ENCODE results near the gene GPT2.

Gene GPT2

DNA sequence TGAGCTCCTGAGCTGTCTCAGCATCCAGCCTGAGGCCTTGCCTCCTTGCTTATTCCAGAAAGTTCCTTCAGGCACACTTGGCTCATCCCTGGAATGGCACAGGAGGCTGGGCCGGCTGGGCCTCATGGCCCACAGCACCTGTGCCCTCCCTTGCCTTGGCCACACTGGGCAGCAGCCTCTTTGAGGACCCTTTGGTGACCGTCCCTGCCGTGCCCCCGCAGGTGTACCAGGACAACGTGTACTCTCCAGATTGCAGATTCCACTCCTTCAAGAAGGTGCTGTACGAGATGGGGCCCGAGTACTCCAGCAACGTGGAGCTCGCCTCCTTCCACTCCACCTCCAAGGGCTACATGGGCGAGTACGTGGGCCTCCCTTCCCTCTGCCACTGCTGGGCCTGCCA, 34.2 kb downstream of the GPT2 start:
- Histone ChIP-seq H3K36me3 (ENCODE audit: insufficient read depth, low read depth, low read length) (peaks cover 96% of the 10 kb centered on the region), H3K4me1 (ENCODE audit: insufficient read depth, low read length) (no peaks in the 10 kb centered on the region), H3K9ac (ENCODE audit: low read depth, low read length) (no peak overlapping the region), H3K9me3 (ENCODE audit: insufficient read depth, low read depth, low read length) (no peaks in the 10 kb centered on the region), H3K27me3 (ENCODE audit: insufficient read depth, low read length) (no peaks in the 10 kb centered on the region), H3K27ac (ENCODE audit: low read length) (no peak overlapping the region), H3K4me3 (ENCODE audit: low read length) (no peak overlapping the region)

DNA sequence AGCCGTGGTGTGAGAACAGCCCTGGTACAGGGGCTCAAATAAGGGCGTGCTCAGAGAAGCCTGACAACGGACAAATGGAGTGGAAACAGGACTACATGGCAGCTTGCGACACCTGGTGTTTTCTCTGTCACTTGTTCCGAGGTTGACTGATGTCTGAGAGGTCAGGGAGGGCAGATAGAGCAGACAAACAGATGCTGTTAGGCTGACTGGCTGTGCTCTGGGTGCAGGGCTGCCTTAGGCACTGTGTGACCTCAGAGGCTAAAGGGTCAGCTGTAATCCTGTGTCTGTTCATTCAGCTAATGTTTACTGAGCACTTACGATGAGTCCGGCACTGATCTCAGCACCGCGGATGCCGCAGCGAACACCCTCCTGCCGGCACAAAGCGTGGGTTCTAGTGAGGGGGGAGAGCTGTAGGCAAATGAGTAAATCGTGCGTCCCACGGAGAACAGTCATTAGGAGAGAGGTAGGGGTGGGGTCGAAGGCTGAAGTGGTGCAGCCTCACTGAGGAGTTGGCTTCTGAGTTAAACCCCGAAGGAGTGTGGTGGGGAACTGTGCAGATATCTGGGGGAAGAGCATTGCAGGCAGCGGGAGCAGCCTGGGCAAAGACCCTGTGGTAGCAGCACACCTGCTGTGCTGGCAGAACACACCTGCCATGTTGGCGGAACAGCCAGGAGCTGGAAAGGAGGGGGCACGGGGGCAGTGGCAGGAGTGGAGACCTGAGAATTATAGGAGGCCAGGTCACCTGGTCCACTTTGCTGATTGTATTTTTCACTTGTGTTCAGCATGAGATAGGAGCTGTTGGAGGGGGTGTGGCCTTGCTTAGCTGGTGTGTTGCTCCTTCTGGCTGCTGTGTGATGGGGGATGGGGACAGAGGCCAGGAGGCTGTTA, 35.0 kb downstream of the GPT2 start:
- Histone ChIP-seq H3K4me1 (ENCODE audit: insufficient read depth, low read length) (no peaks in the 10 kb centered on the region), H3K27ac (ENCODE audit: low read length) (no peak overlapping the region), H3K4me3 (ENCODE audit: low read length) (no peak overlapping the region), H3K27me3 (ENCODE audit: insufficient read depth, low read length) (no peaks in the 10 kb centered on the region), H3K36me3 (ENCODE audit: insufficient read depth, low read depth, low read length) (peaks cover 96% of the 10 kb centered on the region), H3K9ac (ENCODE audit: low read depth, low read length) (no peak overlapping the region; the same call in 1 of the 2 replicates), H3K9me3 (ENCODE audit: insufficient read depth, low read depth, low read length) (no peaks in the 10 kb centered on the region)

DNA sequence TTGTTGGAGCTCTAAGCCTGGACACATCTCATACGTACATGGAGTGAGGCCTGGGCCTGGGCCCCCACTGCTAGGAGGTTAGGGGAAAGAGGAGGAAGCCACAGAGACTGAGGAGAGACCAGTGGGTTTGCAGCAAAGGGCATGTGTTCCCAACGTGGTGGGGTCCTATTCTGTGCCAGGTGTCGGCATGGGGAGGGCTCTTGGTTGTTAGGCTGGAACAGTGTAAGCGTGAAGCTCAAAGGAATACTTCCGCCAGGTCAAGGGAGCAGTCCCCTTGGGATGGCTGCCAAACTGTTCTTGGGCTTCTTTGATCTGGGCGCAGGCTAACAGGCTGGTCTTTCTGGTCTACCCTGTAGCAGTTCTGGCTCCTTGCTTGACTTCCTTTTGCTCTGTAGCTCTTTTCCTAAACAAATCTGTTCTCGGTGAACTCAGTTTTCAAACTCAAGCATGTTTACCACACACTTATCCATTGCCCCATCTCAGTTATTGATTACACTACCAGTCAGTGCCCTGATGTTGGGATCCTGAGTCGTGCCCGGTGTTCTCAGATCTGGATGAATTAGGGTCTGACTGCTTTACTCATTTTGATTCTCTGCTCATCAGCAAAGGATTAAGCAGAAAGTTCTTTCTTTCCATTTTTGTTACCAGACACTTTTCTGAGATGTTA, 36.4 kb downstream of the GPT2 start:
- H3K27me3 ChIP-seq (ENCODE audit: insufficient read depth, low read length), result no peaks in the 10 kb centered on the region
- H3K4me3 ChIP-seq (ENCODE audit: low read length), result no peak overlapping the region
- no peak overlapping the region for H3K9ac ChIP-seq (ENCODE audit: low read depth, low read length)
- H3K36me3 ChIP-seq (ENCODE audit: insufficient read depth, low read depth, low read length), result peaks cover 94% of the 10 kb centered on the region
- no peaks in the 10 kb centered on the region for H3K9me3 ChIP-seq (ENCODE audit: insufficient read depth, low read depth, low read length)
- H3K27ac ChIP-seq (ENCODE audit: low read length), result no peak overlapping the region
- no peaks in the 10 kb centered on the region for H3K4me1 ChIP-seq (ENCODE audit: insufficient read depth, low read length)

DNA sequence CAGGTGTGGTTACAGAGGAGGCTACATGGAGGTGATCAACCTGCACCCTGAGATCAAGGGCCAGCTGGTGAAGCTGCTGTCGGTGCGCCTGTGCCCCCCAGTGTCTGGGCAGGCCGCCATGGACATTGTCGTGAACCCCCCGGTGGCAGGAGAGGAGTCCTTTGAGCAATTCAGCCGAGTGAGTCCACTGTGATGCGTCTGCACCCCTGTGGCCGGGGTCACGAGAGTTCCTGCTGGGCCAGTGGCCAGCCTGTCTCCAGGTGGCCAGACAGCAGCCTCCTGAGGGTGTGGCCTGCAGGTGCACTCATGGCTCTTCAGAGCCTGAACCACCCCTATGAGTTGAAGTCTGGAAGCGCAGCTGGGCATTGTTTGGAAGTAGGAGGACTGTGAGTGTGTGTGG, 38.1 kb downstream of the GPT2 start:
- Histone ChIP-seq H3K4me1 (ENCODE audit: insufficient read depth, low read length) (no peaks in the 10 kb centered on the region), H3K27me3 (ENCODE audit: insufficient read depth, low read length) (no peaks in the 10 kb centered on the region), H3K36me3 (ENCODE audit: insufficient read depth, low read depth, low read length) (peaks cover 93% of the 10 kb centered on the region), H3K9ac (ENCODE audit: low read depth, low read length) (no peak overlapping the region), H3K9me3 (ENCODE audit: insufficient read depth, low read depth, low read length) (no peaks in the 10 kb centered on the region), H3K4me3 (ENCODE audit: low read length) (no peak overlapping the region), H3K27ac (ENCODE audit: low read length) (no peak overlapping the region)

DNA sequence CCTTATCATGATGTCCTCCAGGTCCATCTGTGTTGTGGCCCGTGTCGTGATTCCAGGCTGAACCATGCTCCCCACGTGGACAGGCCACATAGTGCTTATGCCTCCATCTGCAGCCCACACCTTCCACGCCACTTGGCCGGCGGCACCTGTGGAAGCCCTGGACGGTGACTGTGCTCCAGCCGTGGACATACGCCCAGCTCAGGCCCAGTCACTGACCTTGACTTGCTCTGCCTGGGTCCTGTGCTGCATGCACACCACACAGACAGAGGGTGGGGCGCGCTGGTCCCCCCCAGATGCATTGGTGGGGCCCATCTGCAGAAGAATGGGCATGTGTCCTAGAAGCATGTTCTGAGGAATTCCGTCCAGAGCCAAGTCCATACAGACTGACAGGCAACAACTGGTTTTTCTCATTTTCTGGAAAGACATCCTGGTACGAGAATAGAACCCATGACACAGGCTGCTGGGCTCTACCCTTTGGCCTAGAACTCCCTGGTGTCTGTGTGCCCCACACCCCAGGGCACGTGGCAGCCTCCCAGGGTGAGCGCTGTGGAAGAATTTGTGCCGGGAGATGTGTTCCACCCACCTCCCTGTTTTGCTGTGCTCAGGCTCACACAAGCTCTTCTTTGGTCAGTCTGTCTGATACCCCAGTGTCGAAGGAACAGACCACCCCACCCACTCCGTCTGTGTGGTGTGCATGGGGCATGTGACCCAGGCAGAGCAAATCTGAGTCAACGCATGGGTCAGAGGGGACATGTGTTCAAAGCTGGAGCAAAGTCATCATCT, 39.5 kb downstream of the GPT2 start:
- Histone ChIP-seq H3K27ac (ENCODE audit: low read length) (no peak overlapping the region), H3K27me3 (ENCODE audit: insufficient read depth, low read length) (no peaks in the 10 kb centered on the region), H3K4me1 (ENCODE audit: insufficient read depth, low read length) (no peaks in the 10 kb centered on the region), H3K9ac (ENCODE audit: low read depth, low read length) (no peak overlapping the region), H3K4me3 (ENCODE audit: low read length) (no peak overlapping the region), H3K36me3 (ENCODE audit: insufficient read depth, low read depth, low read length) (peaks cover 93% of the 10 kb centered on the region), H3K9me3 (ENCODE audit: insufficient read depth, low read depth, low read length) (no peaks in the 10 kb centered on the region)

DNA sequence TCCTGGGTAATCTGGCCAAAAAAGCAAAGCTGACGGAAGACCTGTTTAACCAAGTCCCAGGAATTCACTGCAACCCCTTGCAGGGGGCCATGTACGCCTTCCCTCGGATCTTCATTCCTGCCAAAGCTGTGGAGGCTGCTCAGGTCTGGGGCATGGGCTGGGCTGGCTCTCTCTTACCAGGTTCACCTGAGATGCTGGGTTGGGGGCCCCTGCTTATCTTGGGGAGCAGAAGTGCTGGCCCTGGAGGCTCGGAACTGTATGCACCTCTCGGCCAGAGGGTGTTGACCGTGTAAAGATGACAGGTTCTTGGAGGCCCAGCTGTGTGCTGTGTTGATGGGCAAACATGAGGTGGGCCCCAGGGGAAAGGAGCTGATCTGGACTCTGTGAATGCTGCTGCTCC, 40.2 kb downstream of the GPT2 start:
- Histone ChIP-seq H3K9me3 (ENCODE audit: insufficient read depth, low read depth, low read length) (no peaks in the 10 kb centered on the region), H3K4me3 (ENCODE audit: low read length) (no peak overlapping the region), H3K27ac (ENCODE audit: low read length) (no peak overlapping the region), H3K27me3 (ENCODE audit: insufficient read depth, low read length) (no peaks in the 10 kb centered on the region), H3K36me3 (ENCODE audit: insufficient read depth, low read depth, low read length) (peaks cover 93% of the 10 kb centered on the region), H3K4me1 (ENCODE audit: insufficient read depth, low read length) (no peaks in the 10 kb centered on the region), H3K9ac (ENCODE audit: low read depth, low read length) (no peak overlapping the region)

DNA sequence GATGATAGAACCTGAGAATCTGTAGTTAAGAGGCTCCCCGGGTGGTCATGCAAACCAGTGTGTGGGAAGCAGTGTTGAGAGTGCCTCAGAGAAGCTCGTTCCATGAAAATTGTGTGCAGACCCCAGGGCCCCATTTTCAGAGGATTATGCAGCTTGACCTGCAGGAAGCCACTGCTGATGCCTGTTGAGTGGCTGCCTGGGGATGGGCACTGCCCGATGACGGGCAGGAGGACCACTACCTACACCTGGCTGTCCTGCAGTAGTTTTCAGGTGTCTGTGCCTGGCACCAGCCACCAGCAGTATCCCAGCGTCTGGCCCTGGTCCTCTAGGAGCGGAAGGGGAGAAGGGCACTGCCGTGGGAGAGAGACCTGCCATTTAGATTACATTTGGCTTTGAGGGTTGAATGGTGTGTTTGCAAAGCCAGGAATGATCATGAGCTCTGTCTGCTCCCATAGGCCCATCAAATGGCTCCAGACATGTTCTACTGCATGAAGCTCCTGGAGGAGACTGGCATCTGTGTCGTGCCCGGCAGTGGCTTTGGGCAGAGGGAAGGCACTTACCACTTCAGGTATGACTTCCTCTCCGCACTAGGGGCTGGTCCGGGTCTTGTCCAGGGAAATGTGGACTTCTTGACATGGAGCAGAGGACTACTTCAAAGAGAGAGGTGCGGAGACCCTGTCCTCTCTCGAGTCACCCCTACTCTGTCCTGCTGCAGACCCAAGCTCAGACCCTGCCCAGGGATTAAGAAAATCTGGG, 42.5 kb downstream of the GPT2 start:
- H3K36me3 ChIP-seq (ENCODE audit: insufficient read depth, low read depth, low read length), result peaks cover 89% of the 10 kb centered on the region
- no peaks in the 10 kb centered on the region for H3K27me3 ChIP-seq (ENCODE audit: insufficient read depth, low read length)
- H3K9ac ChIP-seq (ENCODE audit: low read depth, low read length), result no peak overlapping the region
- no peaks in the 10 kb centered on the region for H3K4me1 ChIP-seq (ENCODE audit: insufficient read depth, low read length)
- H3K4me3 ChIP-seq (ENCODE audit: low read length), result no peak overlapping the region
- H3K9me3 ChIP-seq (ENCODE audit: insufficient read depth, low read depth, low read length), result no peaks in the 10 kb centered on the region
- no peak overlapping the region for H3K27ac ChIP-seq (ENCODE audit: low read length)

DNA sequence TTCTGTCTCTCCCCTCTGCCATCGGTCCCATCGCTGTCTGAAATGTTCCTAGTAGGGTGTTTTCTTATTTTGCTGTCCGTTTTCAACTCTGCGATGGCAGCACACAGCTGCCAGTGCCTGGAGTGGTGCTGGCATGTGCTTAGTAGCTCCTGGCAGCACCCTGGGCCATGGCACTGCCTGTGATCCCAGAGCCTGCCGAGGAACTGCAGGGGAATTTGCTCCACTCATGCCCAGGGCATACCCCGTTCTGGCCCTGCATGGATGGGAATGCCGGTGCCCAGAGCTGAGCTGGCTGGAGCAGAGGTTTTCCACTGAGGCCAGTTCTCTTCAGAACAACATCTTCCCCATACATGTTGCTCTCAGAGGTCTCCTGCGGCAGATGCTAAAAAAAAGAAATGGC, 43.1 kb downstream of the GPT2 start:
- Histone ChIP-seq H3K9me3 (ENCODE audit: insufficient read depth, low read depth, low read length) (no peaks in the 10 kb centered on the region), H3K36me3 (ENCODE audit: insufficient read depth, low read depth, low read length) (peaks cover 83% of the 10 kb centered on the region), H3K4me3 (ENCODE audit: low read length) (no peak overlapping the region), H3K9ac (ENCODE audit: low read depth, low read length) (no peak overlapping the region), H3K27ac (ENCODE audit: low read length) (no peak overlapping the region), H3K27me3 (ENCODE audit: insufficient read depth, low read length) (no peaks in the 10 kb centered on the region), H3K4me1 (ENCODE audit: insufficient read depth, low read length) (no peaks in the 10 kb centered on the region)

DNA sequence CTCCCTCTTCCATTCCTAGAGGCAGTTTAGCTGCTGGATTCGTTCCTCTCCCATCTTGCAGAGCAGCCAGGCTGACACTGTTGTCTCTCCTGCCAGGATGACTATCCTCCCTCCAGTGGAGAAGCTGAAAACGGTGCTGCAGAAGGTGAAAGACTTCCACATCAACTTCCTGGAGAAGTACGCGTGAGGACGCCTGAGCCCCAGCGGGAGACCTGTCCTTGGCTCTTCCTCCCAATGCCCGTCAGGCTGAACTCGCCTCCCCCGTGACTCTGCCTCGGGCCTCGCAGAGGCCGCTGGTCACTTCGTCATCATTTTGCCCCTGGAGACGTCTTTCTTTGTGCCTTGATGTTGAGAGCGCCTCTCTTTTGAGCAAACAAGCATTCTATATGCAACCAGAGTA, 44.6 kb downstream of the GPT2 start:
- H3K4me1 ChIP-seq (ENCODE audit: insufficient read depth, low read length), result no peaks in the 10 kb centered on the region
- peaks cover 68% of the 10 kb centered on the region for H3K36me3 ChIP-seq (ENCODE audit: insufficient read depth, low read depth, low read length)
- H3K27ac ChIP-seq (ENCODE audit: low read length), result no peak overlapping the region
- H3K9me3 ChIP-seq (ENCODE audit: insufficient read depth, low read depth, low read length), result no peaks in the 10 kb centered on the region
- H3K9ac ChIP-seq (ENCODE audit: low read depth, low read length), result no peak overlapping the region
- no peak overlapping the region for H3K4me3 ChIP-seq (ENCODE audit: low read length)
- H3K27me3 ChIP-seq (ENCODE audit: insufficient read depth, low read length), result no peaks in the 10 kb centered on the region

DNA sequence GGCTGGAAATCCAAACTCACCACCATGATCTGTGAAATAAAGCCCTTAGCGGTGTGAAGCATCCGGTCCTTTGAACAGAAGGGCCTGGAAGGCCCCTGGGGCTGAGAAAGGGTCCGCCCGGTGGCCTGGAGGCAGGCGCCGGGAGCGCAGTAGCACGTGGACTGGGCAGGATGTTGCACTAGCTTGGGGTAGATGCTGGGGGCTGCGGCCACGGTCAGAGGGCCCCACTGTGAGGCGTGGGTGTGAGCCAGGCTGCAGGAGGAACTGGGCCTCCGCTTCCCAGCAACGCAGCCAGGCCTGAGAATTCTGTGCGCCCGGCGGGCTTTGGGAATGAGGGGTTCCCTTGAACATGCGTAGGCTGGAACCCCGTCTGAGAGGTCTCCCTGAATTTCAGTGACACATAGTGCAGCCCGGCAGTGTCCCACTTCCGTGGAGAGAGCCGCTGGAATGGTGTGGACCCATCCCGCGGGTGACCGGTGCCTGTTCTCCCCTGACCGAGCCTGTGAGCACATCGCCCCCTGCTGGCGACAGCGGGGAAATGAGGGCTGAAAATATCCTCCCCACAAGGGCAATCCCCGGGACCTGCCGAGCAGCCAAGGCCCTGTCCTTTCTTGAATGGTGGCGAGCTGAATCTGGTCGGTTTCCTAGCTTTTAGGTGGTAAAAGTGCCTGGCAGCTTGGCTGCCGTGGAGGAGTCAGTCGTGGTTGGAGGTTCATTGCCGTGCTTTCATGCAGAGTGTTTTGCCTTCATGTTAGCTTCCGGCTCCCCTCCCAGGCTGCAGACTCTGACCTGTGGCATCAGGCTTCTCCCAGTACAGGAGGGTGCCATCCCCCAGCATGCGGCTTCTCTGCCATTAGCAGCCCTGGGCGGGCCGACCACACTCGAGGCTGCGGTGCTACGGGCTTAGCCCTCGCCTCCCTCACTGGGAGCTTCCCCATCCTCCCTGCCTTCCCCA, 45.5 kb downstream of the GPT2 start:
- no peaks in the 10 kb centered on the region for H3K27me3 ChIP-seq (ENCODE audit: insufficient read depth, low read length)
- H3K4me1 ChIP-seq (ENCODE audit: insufficient read depth, low read length), result no peaks in the 10 kb centered on the region
- H3K4me3 ChIP-seq (ENCODE audit: low read length), result no peak overlapping the region
- H3K36me3 ChIP-seq (ENCODE audit: insufficient read depth, low read depth, low read length), result peaks cover 59% of the 10 kb centered on the region
- no peaks in the 10 kb centered on the region for H3K9me3 ChIP-seq (ENCODE audit: insufficient read depth, low read depth, low read length)
- H3K27ac ChIP-seq (ENCODE audit: low read length), result no peak overlapping the region
- no peak overlapping the region for H3K9ac ChIP-seq (ENCODE audit: low read depth, low read length)

Data from iPS-20b (cell line).